Colonic mucosa (tissue), 4 donors: ENCODE results near the gene ZPLD1. TPM values are rescaled to one million over a fixed set of nuclear protein-coding genes. Genes with fewer than 3 reads are reported as not detected.

Experiments
- DNase-seq: peaks from one replicate; pipeline ENCODE4 v3.0.0-alpha.2; 2020
- H3K27ac ChIP-seq: fragments of 200-600 bp; one replicate; pipeline ENCODE4 v1.8.0; 2021
- H3K27me3 ChIP-seq: fragments of 200-600 bp; one replicate; pipeline ENCODE4 v1.8.0; 2021
- H3K36me3 ChIP-seq: fragments of 200-600 bp; one replicate; pipeline ENCODE4 v1.8.0; 2021
- H3K4me1 ChIP-seq: fragments of 200-600 bp; one replicate; pipeline ENCODE4 v1.8.0; 2021; ENCODE audit warnings: mild to moderate bottlenecking
- H3K4me3 ChIP-seq: fragments of 200-600 bp; one replicate; pipeline ENCODE4 v1.8.0; 2021
- H3K9ac ChIP-seq, 2 donors: one replicate each; pipeline ENCODE4 v1.7.0; 2013; ENCODE audit warnings: control low read depth in 2 of 2, low read depth in 2 of 2, low read length in 2 of 2
- H3K9me3 ChIP-seq: fragments of 200-600 bp; one replicate; pipeline ENCODE4 v1.8.0; 2021
- CTCF ChIP-seq: fragments of 200-600 bp; IDR thresholded peaks from one replicate; pipeline ENCODE4 v1.8.0; 2022; ENCODE audit warnings: antibody characterized with exemption, mild to moderate bottlenecking
- intact Hi-C: fragments of 100-400 bp; cut with DNase I; formaldehyde crosslinking; loops from one replicate; pipeline ENCODE4 v1.14.1; 2022
- total RNA-seq, 2 donors: library from RNA; stranded (reverse); fragmentation: NEBNext Ultra II Directional in 1 of 2; extraction: Animal tissue kit (Norgen Biotek cat#: 25700) in 1 of 2; gene quantifications; one replicate each; pipeline ENCODE4 v1.2.1, GENCODE V29; 2021
- donor health status: healthy.
- donor health status: DM: no; HTN: no; CAD: no.
- donor health status: DM: no; HTN: no; CAD: no.

ZPLD1 gene
- under 1 TPM in 1 of 2 donors, not detected in 1; 0.05 TPM for total RNA-seq

GRCh38 chr3:102434715-102435114 is at the start of gene ZPLD1:
Gene ZPLD1, plus strand, starts transcription at chr3:102435015. Its CDS starts 3,473 bp downstream, at chr3:102438488.
- no peak for DNase-seq
- Histone ChIP-seq H3K27me3 (no peaks in the 10 kb centered on the region), H3K27ac (no peak within 1 kb of the TSS), H3K4me3 (no peak within 1 kb of the TSS), H3K36me3 (no peaks in the 10 kb centered on the region), H3K9me3 (no peaks in the 10 kb centered on the region), H3K9ac (no peak within 1 kb of the TSS), H3K4me1 (no peaks in the 10 kb centered on the region)
- TF ChIP-seq CTCF: no peak
- intact Hi-C loops: no loop called here

GRCh38 chr3:102390171-102390864 is 44.5 kb upstream of the ZPLD1 start:
- no peak for DNase-seq
- no peak overlapping the region for H3K27ac ChIP-seq
- TF ChIP-seq CTCF: no peak

GRCh38 chr3:102390916-102391315 is 43.9 kb upstream of the ZPLD1 start:
- Histone ChIP-seq H3K4me3 (no peak overlapping the region), H3K27me3 (no peaks in the 10 kb centered on the region), H3K36me3 (no peaks in the 10 kb centered on the region), H3K4me1 (no peaks in the 10 kb centered on the region), H3K27ac (no peak overlapping the region), H3K9ac (no peak overlapping the region), H3K9me3 (no peaks in the 10 kb centered on the region)
- intact Hi-C loops: no loop called here
- TF ChIP-seq CTCF: no peak
- no peak for DNase-seq

More at GRCh38 chr3:102390171-102390864, 44.5 kb upstream of the ZPLD1 start:
- intact Hi-C loops: no loop called here
- Histone ChIP-seq H3K4me3 (no peak overlapping the region), H3K36me3 (no peaks in the 10 kb centered on the region), H3K9me3 (no peaks in the 10 kb centered on the region), H3K27me3 (no peaks in the 10 kb centered on the region), H3K4me1 (no peaks in the 10 kb centered on the region), H3K9ac (no peak overlapping the region)

GRCh38 chr3:102391491-102391890 is 43.3 kb upstream of the ZPLD1 start:
- intact Hi-C loops: no loop called here
- H3K27ac ChIP-seq: no peak overlapping the region
- no peaks in the 10 kb centered on the region for H3K36me3 ChIP-seq
- no peaks in the 10 kb centered on the region for H3K9me3 ChIP-seq
- TF ChIP-seq CTCF: no peak
- no peaks in the 10 kb centered on the region for H3K4me1 ChIP-seq
- no peak for DNase-seq
- no peak overlapping the region for H3K9ac ChIP-seq
- no peak overlapping the region for H3K4me3 ChIP-seq
- no peaks in the 10 kb centered on the region for H3K27me3 ChIP-seq

GRCh38 chr3:102394517-102394916 is 40.3 kb upstream of the ZPLD1 start:
- H3K9me3 ChIP-seq: no peaks in the 10 kb centered on the region
- no peaks in the 10 kb centered on the region for H3K4me1 ChIP-seq
- H3K27me3 ChIP-seq: no peaks in the 10 kb centered on the region
- no peaks in the 10 kb centered on the region for H3K36me3 ChIP-seq
- intact Hi-C loops: no loop called here
- no peak overlapping the region for H3K27ac ChIP-seq
- H3K4me3 ChIP-seq: no peak overlapping the region
- no peak overlapping the region for H3K9ac ChIP-seq
- TF ChIP-seq CTCF: no peak
- DNase-seq: no peak
